ENCODE measurements around the gene TEPSIN.

Gene TEPSIN

GRCh38 chr17:81250286-81251093 is 11.6 kb upstream of the TEPSIN start:
- no peak overlapping the region for H3K4me3 ChIP-seq (ENCODE audit: low read depth, low read length)
- TF ChIP-seq CTCF (IDR thresholded peaks at IDR 0.05; ENCODE audit: borderline replicate concordance, insufficient read depth, low read depth, low read length): no peak

DNA sequence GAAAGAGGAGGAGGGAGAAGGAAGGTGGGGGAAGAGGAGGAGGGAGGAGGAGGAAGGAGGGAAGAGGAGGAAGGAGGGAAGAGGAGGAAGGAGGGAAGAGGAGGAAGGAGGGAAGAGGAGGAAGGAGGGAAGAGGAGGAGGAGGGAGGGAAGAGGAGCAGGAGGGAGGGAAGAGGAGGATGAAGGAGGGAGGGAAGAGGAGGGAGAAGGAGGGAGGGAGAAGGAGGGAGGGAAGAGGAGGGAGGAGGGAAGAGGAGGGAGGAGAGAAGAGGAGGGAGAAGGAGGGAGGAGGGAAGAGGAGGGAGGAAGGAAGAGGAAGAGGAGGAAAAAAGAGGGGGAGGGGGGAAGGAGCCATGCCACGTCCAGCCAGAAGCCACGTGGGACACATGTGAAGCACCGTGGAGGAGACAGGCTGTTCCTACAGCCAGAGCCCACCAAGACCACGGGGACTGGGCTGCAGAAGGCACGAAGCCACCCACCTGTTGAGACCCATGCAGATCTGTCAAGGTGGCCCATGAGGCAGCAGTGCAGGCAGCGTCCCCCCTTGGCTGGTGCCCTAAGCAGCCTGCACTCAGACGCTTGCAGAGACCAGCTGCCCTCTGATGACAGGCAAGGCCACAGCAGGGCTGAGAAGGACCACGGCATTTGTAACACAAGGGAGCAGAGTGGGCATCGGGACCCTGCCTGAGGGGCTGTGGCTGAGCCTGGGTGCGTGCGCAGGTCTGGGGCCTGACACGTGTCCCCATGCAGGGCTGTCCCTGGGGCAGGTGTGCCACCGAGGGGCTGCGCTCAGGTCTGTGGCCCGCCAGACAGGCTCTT is 10.6 kb upstream of the TEPSIN start:
- H3K4me3 ChIP-seq (ENCODE audit: low read depth, low read length): no peak overlapping the region
- no peak for TF ChIP-seq CTCF (IDR thresholded peaks at IDR 0.05; ENCODE audit: borderline replicate concordance, insufficient read depth, low read depth, low read length)

GRCh38 chr17:81248649-81249048 is 9.8 kb upstream of the TEPSIN start:
- no peak for TF ChIP-seq CTCF (IDR thresholded peaks at IDR 0.05; ENCODE audit: borderline replicate concordance, insufficient read depth, low read depth, low read length)
- no peak overlapping the region for H3K4me3 ChIP-seq (ENCODE audit: low read depth, low read length)

DNA sequence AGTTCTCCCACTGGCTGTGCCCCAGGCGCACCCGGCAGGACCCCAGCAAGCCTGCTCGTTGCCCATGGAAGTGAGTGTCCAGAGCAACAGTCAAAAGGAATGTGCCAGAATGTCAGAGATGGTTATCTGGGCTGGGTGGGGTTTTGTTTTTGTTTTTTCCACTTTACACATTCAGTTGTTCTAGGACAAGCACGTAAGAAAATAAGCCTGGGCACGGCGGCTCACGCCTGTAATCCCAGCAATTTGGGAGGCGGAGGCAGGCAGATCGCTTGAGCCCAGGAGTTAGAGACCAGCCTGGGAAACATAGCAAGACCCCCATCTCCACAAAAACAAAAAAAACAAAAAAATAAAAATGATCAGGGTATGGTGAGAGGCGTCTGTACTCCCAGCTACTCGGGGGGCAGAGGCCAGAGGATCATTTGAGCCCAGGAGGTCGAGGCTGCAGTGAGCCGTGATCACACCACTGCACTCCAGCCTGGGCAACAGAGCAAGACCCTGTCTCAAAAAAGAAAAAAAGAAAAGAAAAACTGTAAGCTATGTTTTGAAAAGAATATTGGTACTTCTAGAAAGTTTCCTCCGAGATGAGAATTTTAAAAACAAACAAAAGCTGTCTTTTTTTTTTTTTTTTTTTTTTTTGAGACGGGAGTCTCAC is 8.6 kb upstream of the TEPSIN start:
- H3K4me3 ChIP-seq (ENCODE audit: low read depth, low read length): no peak overlapping the region

DNA sequence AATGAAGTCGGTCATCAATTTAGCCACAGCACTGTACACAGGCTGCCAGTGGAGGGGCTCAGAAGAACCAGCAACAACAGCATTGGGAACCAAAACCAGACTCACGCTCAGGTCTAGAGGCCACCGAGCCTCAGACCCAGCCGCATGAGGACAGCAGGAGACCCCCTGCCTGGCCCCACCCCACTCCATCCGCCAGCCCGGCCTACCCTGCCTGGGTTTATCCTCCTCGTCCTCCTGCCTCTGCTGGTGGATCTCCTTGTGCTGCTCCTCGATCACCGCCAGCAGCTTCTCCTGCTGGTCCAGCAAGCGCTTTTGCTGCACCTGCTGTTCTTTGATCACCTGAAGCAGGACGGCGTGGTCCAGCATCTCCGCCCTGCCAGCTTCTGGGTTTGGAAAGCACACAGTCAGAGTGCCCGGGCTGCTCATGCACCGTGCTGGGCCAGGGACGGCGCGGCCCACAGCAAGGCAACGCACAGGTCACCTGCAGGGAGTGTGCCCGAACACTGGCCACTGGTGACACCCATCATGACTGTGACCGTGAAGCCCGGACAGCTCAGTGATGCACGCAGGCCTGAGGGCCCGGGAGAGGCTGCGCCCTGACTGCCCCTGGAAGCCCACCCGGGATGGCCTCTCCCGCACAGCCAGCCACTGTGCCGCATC is 8.0 kb upstream of the TEPSIN start:
- H3K4me3 ChIP-seq (ENCODE audit: low read depth, low read length): no peak overlapping the region

More for the DNA sequence above, 8.6 kb upstream of the TEPSIN start:
- no peak for TF ChIP-seq CTCF (IDR thresholded peaks at IDR 0.05; ENCODE audit: borderline replicate concordance, insufficient read depth, low read depth, low read length)

DNA sequence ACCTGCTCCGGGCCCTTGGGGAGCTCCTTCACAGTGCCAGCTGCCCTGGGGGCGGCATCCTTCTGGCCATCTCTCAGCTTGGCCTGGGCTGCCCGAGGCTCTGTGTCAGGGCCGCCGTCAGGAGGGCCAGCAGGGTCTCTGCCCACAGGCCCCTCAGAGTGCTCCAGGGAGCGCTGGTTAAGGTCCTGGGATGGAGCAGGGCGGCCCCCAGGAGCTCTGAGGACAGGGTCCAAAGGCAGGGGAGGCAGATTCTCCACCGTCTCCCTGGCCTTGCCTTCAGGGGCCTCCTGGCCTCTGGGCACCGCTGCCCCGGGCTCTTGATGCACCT is 7.5 kb upstream of the TEPSIN start:
- H3K4me3 ChIP-seq (ENCODE audit: low read depth, low read length): no peak overlapping the region
- no peak for TF ChIP-seq CTCF (IDR thresholded peaks at IDR 0.05; ENCODE audit: borderline replicate concordance, insufficient read depth, low read depth, low read length)

More for the DNA sequence above, 8.0 kb upstream of the TEPSIN start:
- no peak for TF ChIP-seq CTCF (IDR thresholded peaks at IDR 0.05; ENCODE audit: borderline replicate concordance, insufficient read depth, low read depth, low read length)

Measured in GM12875 (cell line).